HEK293 (cell line): Measurements from ENCODE around the gene CCDC88C.
A peak's percentile ranks its signal among the peaks of the same experiment; 100 is the strongest.

Experiments
- GLI4 ChIP-seq: fragments of 450-650 bp; formaldehyde crosslinking; IDR thresholded peaks from 2 replicates; pipeline ENCODE4 v1.5.1; 2016; ENCODE audit warnings: missing biosample characterization, missing genetic modification characterization
- IKZF3 ChIP-seq: fragments of 450-650 bp; IDR thresholded peaks from 2 replicates; pipeline ENCODE4 v1.5.0; 2018; ENCODE audit warnings: missing biosample characterization, mild to moderate bottlenecking, missing genetic modification characterization, moderate library complexity
- PRDM1 ChIP-seq: fragments of 450-650 bp; formaldehyde crosslinking; IDR thresholded peaks from 2 replicates; pipeline ENCODE4; 2016; ENCODE audit warnings: missing biosample characterization, missing genetic modification characterization
- SP3 ChIP-seq: fragments of 450-650 bp; formaldehyde crosslinking; IDR thresholded peaks from 2 replicates; pipeline ENCODE4 v1.5.1; 2016; ENCODE audit warnings: missing biosample characterization, missing genetic modification characterization
- SP7 ChIP-seq: fragments of 450-650 bp; formaldehyde crosslinking; IDR thresholded peaks from 2 replicates; pipeline ENCODE4 v1.5.1; 2016; ENCODE audit warnings: missing biosample characterization, missing genetic modification characterization
- ZBTB11 ChIP-seq: fragments of 450-650 bp; formaldehyde crosslinking; conservative IDR thresholded peaks from 2 replicates; pipeline ENCODE4 v1.5.1; 2016; ENCODE audit warnings: low read depth, missing biosample characterization, missing genetic modification characterization
- ZBTB17 ChIP-seq: fragments of 450-650 bp; formaldehyde crosslinking; IDR thresholded peaks from 2 replicates; pipeline ENCODE4 v1.5.1; 2016; ENCODE audit warnings: missing biosample characterization, missing genetic modification characterization
- ZBTB20 ChIP-seq: fragments of 450-650 bp; formaldehyde crosslinking; IDR thresholded peaks from 2 replicates; pipeline ENCODE4 v1.5.1; 2016; ENCODE audit warnings: missing biosample characterization, missing genetic modification characterization
- ZBTB48 ChIP-seq: fragments of 450-650 bp; formaldehyde crosslinking; IDR thresholded peaks from 2 replicates; pipeline ENCODE4 v1.5.1; 2016; ENCODE audit warnings: missing biosample characterization, missing genetic modification characterization
- ZFP3 ChIP-seq: fragments of 450-650 bp; formaldehyde crosslinking; IDR thresholded peaks from 2 replicates; pipeline ENCODE4 v1.5.1; 2016; ENCODE audit warnings: low read depth, missing biosample characterization, missing genetic modification characterization
- ZIC2 ChIP-seq: fragments of 450-650 bp; formaldehyde crosslinking; IDR thresholded peaks from 2 replicates; pipeline ENCODE4 v1.5.1; 2016; ENCODE audit warnings: missing biosample characterization, missing genetic modification characterization
- ZNF114 ChIP-seq: fragments of 450-650 bp; formaldehyde crosslinking; IDR thresholded peaks from 2 replicates; pipeline ENCODE4 v1.5.0; 2017; ENCODE audit warnings: missing biosample characterization, missing genetic modification characterization
- ZNF146 ChIP-seq: fragments of 450-650 bp; formaldehyde crosslinking; IDR thresholded peaks from 2 replicates; pipeline ENCODE4 v1.5.1; 2016; ENCODE audit warnings: missing biosample characterization, missing genetic modification characterization
- ZNF341 ChIP-seq: fragments of 450-650 bp; formaldehyde crosslinking; IDR thresholded peaks from 2 replicates; pipeline ENCODE4; 2016; ENCODE audit warnings: low read depth, missing biosample characterization, missing genetic modification characterization
- ZNF48 ChIP-seq: fragments of 450-650 bp; formaldehyde crosslinking; IDR thresholded peaks from 2 replicates; pipeline ENCODE4 v1.5.1; 2016; ENCODE audit warnings: missing biosample characterization, missing genetic modification characterization
- ZNF510 ChIP-seq: fragments of 450-650 bp; formaldehyde crosslinking; IDR thresholded peaks from 2 replicates; pipeline ENCODE4 v1.5.1; 2018; ENCODE audit warnings: mild to moderate bottlenecking, missing genetic modification characterization, missing biosample characterization; ENCODE audit not compliant: insufficient replicate concordance
- ZNF549 ChIP-seq: fragments of 450-650 bp; IDR thresholded peaks from 2 replicates; pipeline ENCODE4 v1.5.1; 2018; ENCODE audit warnings: missing biosample characterization, missing genetic modification characterization, mild to moderate bottlenecking, inconsistent platforms, moderate library complexity
- ZNF571 ChIP-seq: fragments of 450-650 bp; formaldehyde crosslinking; IDR thresholded peaks from 2 replicates; pipeline ENCODE4 v1.5.0; 2017; ENCODE audit warnings: missing biosample characterization, missing genetic modification characterization
- ZNF585B ChIP-seq: fragments of 450-650 bp; formaldehyde crosslinking; IDR thresholded peaks from 2 replicates; pipeline ENCODE4 v1.5.1; 2016; ENCODE audit warnings: missing biosample characterization, missing genetic modification characterization
- ZNF596 ChIP-seq: fragments of 450-650 bp; IDR thresholded peaks from 2 replicates; pipeline ENCODE4 v1.5.0; 2018; ENCODE audit warnings: missing biosample characterization, mild to moderate bottlenecking, missing genetic modification characterization, moderate library complexity
- ZNF623 ChIP-seq: fragments of 450-650 bp; formaldehyde crosslinking; IDR thresholded peaks from 2 replicates; pipeline ENCODE4 v1.5.1; 2016; ENCODE audit warnings: missing biosample characterization, missing genetic modification characterization
- ZNF626 ChIP-seq: fragments of 450-650 bp; sonication (Bioruptor Pico); formaldehyde crosslinking; IDR thresholded peaks from 2 replicates; pipeline ENCODE4 v1.5.1; 2018; ENCODE audit warnings: missing biosample characterization, missing genetic modification characterization, inconsistent platforms
- ZNF654 ChIP-seq: fragments of 450-650 bp; formaldehyde crosslinking; IDR thresholded peaks from 2 replicates; pipeline ENCODE4 v1.5.1; 2016; ENCODE audit warnings: low read depth, missing biosample characterization, missing genetic modification characterization
- ZNF692 ChIP-seq: fragments of 450-650 bp; formaldehyde crosslinking; IDR thresholded peaks from 2 replicates; pipeline ENCODE4 v1.5.1; 2016; ENCODE audit warnings: missing biosample characterization, missing genetic modification characterization
- ZNF701 ChIP-seq: fragments of 450-650 bp; formaldehyde crosslinking; IDR thresholded peaks from 2 replicates; pipeline ENCODE4 v1.5.1; 2016; ENCODE audit warnings: missing biosample characterization, missing genetic modification characterization
- ZNF776 ChIP-seq: fragments of 450-650 bp; formaldehyde crosslinking; IDR thresholded peaks from 2 replicates; pipeline ENCODE4 v1.5.0; 2017; ENCODE audit warnings: missing biosample characterization, missing genetic modification characterization, borderline replicate concordance
- ZNF830 ChIP-seq: fragments of 450-650 bp; IDR thresholded peaks from 2 replicates; pipeline ENCODE4 v1.5.0; 2018; ENCODE audit warnings: missing biosample characterization, missing genetic modification characterization, low read depth, mild to moderate bottlenecking, moderate library complexity
- ZSCAN23 ChIP-seq: fragments of 450-650 bp; formaldehyde crosslinking; IDR thresholded peaks from 2 replicates; pipeline ENCODE4 v1.5.1; 2016; ENCODE audit warnings: missing biosample characterization, missing genetic modification characterization
- TF ChIP-seq, protein P1 (sequence below): fragments of 450-650 bp; formaldehyde crosslinking; IDR thresholded peaks from 2 replicates; pipeline ENCODE4 v1.5.1; 2016; ENCODE audit warnings: missing biosample characterization, missing genetic modification characterization

Gene CCDC88C

DNA sequence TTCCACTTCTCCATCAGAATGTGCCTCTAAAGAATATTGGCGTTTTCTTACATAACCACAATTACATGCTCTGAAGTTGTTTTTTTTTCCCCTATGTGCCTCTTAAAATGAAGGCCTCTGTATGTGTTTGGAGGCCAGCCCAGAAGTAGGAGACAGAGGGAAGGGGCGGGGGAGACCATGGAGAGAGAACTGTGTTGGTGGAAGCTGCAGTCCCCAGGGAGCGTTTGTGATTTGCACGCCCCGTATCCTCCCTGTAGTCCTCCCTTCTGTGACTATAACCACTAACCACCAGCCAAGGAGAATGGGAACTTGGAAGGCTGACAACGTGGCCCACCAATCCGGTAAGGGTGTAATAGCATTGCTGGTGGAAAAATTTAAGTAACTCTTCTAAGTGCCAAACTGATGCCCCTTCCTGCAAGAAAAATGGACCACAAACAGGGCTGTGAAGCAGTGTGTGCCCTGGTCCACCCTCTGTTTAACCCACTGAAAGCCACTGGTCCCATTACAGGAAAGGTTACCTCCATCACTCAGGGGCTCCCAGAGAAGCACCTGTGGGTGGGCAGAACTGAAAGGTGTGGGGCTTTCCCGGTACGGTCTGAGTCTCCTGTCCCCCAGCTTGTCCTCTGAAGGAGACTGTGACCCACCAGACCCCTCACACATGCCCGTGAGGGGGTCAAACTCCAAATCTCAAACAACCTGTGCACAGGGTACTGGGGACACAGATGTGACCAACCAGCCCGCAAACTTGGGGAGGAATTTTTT lies 36.8 kb downstream of the CCDC88C start (continued):
- no peak for TF ChIP-seq SP3 (tag by site-specific recombination)
- TF ChIP-seq SP7 (tag by site-specific recombination) = peak; percentile 97
- TF ChIP-seq, protein P1, sequence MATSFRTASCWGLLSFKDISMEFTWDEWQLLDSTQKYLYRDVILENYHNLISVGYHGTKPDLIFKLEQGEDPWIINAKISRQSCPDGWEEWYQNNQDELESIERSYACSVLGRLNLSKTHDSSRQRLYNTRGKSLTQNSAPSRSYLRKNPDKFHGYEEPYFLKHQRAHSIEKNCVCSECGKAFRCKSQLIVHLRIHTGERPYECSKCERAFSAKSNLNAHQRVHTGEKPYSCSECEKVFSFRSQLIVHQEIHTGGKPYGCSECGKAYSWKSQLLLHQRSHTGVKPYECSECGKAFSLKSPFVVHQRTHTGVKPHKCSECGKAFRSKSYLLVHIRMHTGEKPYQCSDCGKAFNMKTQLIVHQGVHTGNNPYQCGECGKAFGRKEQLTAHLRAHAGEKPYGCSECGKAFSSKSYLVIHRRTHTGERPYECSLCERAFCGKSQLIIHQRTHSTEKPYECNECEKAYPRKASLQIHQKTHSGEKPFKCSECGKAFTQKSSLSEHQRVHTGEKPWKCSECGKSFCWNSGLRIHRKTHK (tag by site-specific recombination) = no peak
- TF ChIP-seq IKZF3 (tag by site-specific recombination) = peak; percentile 93
- peak; percentile 88 for TF ChIP-seq ZNF596 (tag by site-specific recombination)
- TF ChIP-seq ZNF626 (tag by site-specific recombination) = no peak
- TF ChIP-seq ZNF830 (tag by site-specific recombination) = no peak
- TF ChIP-seq ZBTB20 (tag by site-specific recombination) = 0 out of 2 replicates have a peak, but pooled peaks have one; percentile 46
- no peak for TF ChIP-seq ZBTB11 (tag by site-specific recombination)
- no peak for TF ChIP-seq ZNF571 (tag by site-specific recombination)
- TF ChIP-seq ZNF114 = no peak
- TF ChIP-seq ZNF48 (tag by site-specific recombination) = no peak
- no peak for TF ChIP-seq ZNF776 (tag by site-specific recombination)
- peak; percentile 77; the same call in 1 of the 2 replicates for TF ChIP-seq ZBTB48
- no peak for TF ChIP-seq ZNF549
- TF ChIP-seq ZNF510 (tag by site-specific recombination) = no peak
- peak; percentile 68; the same call in 1 of the 2 replicates for TF ChIP-seq ZNF692
- TF ChIP-seq ZSCAN23 (tag by site-specific recombination) = peak; percentile 83; the same call in 1 of the 2 replicates
- TF ChIP-seq ZFP3 (tag by site-specific recombination) = no peak
- TF ChIP-seq ZNF701 (tag by site-specific recombination) = no peak
- TF ChIP-seq PRDM1 (tag by site-specific recombination) = no peak
- no peak for TF ChIP-seq ZNF585B (tag by site-specific recombination)
- no peak for TF ChIP-seq ZNF146 (tag by site-specific recombination)
- no peak for TF ChIP-seq ZNF654 (tag by site-specific recombination)
- peak; percentile 80 for TF ChIP-seq ZBTB17 (tag by site-specific recombination)
- TF ChIP-seq ZNF623 (tag by site-specific recombination) = no peak
- TF ChIP-seq ZIC2 (tag by site-specific recombination) = peak; percentile 85
- TF ChIP-seq ZNF341 = peak; percentile 63
- no peak for TF ChIP-seq GLI4 (tag by site-specific recombination)
